Measurements from ENCODE around the gene MAJIN.

MAJIN gene

DNA sequence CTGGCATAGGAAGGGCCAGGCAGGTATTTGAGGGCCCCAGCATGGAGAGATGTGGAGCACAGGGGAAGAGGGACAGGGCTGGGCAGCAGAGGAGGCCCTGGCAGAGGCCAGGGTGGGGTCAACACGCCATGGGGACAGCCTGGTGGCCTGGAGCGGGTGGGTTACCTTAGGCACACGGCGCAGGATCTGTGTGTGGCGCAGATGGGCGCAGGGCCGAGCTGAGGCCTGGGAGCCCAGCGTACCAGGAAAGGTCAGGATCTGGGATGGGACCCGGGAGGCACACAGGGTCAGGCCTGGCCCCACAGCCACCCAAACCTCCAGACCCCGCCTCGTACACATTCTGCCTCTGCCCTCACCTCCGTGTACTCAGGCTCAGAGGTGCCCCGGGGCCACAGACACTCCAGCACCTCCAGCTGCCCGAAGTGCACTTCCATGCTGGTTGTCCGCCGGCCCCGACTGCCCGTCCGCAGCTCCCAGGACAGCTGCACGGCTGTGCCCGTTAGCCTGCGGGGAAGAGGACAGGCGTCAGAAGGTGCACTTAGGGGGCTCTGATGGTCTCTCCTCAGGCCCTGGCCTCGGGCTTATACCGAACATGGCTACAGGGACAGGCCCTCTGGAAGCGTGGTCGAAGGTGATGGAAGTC, 61.3 kb downstream of the MAJIN start:
- no peak for DNase-seq

DNA sequence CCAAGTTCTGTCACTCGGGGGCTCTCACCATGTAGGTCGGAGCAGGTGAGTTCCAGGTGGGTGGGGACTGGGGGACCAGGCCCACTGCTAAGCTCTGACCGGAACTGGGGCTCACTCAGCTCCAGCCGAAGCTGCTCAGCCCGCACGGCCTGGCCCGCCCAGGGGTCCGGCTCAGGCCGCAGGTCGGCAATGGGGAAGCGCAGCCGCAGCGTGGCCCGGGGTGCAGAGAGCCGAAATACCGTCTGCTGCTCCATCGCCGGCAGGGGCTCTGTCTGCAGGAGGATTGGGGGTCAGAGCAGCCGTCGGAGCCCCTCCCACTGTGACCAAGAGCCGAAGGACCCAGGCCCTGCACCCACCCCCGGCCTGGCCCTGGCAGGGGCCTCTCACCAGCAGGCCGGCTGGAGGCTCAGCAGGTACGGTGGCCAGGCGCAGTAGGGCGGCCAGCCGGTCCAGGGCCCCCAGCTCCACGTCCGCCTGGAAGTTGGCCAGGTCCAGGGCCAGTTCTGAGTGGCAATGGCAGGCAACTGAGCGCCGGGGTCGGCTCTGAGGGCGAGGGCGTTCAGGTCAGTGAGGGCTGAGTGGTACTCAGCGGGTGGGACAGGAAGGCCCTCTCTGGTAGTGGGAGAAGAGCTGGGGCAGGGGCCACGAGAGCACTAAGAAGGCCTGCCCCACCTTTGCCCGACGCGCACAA, 62.1 kb downstream of the MAJIN start:
- no peak for DNase-seq

DNA sequence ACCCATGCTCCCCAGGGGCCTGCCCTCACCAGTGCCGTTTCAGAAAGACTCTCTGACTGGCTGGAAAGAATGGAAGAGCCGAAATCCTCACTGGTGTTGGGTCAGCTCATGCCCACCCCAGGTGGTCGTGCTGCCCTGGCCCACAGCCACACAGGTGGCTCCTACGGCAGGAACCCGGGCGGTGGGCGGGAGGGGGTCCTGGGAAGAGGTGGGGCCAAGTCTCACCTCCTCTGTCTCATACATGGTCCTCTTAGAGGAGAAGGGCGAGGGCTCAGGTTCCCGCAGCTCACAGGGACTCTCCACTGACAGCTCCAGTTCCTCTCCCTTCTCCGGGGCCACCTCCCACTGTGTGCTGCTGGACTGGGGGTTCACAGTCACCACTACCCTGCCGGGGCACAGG, 63.1 kb downstream of the MAJIN start:
- DNase-seq: no peak

DNA sequence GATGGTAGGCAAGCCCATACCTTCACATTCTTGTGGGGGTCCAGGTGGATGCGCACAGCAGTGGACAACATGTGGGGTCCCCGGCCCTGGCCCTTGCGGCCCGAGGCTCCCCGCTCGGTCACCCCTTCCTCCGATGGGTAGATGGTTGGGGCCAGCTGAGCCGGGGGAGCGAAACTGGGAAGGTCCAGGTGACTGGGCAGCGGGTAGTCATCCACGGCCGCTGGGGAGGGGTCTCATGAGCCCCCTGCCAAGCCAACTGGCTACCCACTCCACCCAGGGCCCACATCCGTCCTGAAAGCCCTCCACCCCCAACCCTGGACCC, 65.6 kb downstream of the MAJIN start:
- no peak for DNase-seq

DNA sequence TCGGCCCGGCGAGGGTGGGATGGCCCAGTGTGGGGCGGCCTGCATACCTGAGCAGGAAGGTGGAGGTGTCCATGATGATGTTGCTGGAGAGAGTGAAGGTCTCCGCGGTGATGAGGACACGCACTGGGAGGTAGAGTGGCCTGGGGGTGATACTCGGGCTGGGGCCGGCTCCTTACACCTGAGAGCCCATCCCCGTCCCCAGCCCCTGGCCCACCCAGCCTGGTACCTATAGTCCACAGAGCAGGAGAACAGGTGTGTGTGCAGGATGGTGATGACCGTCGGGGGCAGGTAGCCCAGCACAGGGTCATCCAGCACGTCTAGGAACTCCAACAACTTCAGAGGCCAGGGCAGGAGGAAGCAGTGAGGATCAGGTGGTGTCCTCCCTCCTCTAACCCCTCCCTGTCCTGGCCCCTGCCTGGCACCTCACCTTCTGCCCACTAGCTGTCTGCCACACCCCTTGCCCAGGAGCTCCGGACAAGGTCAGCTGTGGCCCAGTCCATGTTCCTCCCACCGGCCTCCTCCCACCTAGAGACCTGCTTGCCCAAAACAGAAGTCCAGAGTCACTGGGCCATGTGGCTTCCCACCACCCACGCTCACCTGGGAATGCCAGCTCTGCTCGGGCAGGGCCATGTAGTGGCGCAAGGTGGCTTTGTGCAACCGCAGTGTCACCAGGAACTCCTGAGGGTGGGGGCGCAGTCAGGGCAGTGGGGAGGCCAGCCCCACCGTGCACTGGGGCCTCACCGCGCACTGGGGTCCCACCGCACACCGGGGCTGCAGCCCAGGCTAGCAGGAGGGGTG, 66.2 kb downstream of the MAJIN start:
- DNase-seq: no peak

DNA sequence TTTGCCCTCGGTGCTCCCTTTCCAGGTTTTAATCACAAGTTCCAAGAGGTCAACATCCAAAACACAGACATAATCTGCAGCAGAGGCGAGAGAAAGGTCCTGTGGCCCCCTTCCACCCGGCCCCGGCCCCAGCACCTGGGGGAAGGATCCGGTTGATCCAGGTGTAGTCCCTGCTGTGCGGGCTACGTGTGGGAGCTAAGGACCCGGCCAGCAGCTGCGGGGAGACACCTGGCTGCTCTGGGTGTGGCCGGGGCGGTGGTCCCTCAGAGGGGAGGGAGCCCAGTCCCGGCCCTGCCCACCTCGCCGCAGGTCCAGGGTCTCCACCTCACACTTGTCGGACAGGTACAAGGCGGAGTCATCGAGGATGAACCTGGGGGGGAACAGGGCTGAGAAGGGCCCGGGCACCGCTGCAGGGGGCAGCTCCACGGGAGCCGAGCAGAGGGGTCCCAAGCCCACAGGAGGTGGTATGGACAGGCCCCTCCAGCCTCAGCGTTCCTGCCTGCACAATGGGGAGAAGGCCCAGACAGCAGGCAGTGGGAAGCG, 68.5 kb downstream of the MAJIN start:
- no peak for DNase-seq

DNA sequence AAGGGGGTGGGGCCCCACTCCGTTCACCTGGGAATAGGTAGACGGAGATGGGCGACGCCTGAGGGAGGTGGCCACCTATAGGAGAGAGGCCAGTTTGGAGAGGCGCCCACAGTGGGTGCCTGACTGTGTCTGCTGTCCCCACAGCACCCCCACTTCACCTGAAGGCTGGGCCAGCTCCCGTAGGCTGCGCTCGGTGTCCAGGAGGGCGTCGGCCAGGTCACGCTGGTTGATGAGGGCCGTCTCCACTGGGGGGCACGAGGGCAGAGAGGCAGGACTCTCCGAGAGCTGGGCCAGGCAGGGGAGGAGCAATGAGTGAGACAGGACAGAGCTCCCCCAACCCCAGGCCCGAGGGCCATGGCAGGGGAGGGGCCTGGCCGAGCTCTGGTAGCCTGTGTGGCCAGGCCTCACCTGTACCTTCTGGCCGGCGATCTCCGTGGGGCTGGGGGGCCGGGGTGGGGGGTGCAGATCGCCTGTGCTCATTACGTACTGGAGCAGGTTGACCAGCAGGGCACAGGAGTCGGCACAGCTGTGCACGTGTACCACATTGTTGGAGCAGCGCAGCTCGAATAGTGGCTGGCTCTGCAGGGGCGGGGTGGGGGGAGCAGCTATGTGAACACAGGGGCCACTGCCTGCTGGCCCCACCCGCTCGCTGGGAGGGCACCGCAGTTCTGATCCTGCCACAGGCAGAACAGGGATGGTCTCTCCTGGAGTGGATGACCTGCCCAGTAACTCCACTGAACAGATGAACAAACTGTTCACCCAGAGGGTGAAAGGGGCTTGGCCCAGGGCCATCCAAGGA, 69.6 kb downstream of the MAJIN start:
- DNase-seq: no peak

DNA sequence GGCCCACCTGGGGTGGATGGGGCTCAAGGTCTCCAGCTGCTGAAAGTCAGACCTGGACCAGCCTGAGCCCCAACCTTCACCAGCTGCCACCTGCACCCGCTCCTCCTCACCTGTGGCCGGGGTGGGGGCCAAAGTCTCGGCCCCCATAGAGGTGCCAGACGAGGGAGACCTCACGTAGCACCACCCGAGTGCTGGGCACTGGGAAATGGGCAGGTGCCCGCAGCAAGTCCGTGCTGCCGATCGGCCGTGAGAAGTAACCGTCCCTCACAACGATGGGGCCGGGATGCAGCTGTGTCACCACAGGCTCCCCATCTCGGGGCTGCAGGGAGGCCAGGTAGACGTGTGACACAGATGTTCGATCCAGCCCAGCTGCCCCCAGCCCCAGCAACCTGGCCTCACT, 71.1 kb downstream of the MAJIN start:
- DNase-seq: no peak

DNA sequence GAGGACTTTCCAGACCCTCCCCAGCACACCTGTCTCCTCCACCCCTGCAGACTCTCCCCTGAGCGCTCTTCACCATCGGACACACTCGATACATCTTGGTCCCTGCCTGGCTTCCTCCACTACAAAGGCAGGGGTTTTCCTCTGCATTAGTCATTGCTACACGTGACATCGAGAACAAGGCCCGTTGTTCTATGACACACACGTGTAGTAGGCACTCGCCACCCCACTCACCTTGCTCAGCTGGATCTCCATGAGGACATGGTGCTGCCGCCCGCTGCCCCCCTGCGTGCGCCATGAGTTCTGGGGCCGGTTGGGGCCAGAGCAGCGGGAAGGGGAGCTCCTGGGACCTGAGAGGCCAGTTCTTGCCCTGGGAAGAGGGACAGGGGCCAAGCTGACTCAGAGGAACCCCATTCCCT, 71.6 kb downstream of the MAJIN start:
- DNase-seq: no peak

DNA sequence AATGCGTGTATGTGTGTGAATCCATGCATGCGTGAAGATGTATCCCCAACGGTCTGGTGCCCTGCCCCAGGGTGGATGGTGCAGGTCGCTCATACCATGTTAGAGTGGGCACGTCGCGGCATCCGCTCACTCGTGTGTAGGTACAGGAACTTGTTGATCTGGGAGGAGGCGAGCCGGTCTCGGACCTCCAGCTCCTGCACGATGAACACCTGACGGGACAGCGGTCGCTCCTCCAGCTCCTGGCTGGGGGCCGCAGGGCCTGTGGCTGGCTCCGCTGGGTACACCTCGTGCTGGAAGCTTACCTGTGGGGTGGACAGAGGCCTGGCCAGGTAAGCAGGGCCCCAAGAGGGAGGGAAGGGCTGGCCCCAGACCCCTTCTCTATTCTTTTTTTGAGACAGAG, 73.4 kb downstream of the MAJIN start:
- no peak for DNase-seq

DNA sequence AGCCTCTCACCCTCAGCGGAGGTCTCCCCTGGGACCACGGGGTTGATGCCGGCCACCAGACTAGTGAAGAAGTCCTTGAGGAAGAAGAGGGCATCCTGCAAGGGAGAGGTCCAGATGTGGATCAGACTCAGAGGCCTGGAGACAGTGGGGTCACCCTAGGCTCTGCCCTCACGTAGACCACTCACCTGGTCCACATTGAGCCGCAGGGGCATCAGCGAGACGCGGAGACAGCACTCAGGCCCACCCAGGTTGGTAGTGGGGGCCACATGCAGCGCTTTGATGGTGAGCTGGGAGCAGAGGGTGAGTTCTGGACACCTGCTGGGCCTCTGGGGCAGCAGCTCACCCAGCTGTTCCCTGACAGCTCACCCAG, 73.8 kb downstream of the MAJIN start:
- DNase-seq: no peak

DNA sequence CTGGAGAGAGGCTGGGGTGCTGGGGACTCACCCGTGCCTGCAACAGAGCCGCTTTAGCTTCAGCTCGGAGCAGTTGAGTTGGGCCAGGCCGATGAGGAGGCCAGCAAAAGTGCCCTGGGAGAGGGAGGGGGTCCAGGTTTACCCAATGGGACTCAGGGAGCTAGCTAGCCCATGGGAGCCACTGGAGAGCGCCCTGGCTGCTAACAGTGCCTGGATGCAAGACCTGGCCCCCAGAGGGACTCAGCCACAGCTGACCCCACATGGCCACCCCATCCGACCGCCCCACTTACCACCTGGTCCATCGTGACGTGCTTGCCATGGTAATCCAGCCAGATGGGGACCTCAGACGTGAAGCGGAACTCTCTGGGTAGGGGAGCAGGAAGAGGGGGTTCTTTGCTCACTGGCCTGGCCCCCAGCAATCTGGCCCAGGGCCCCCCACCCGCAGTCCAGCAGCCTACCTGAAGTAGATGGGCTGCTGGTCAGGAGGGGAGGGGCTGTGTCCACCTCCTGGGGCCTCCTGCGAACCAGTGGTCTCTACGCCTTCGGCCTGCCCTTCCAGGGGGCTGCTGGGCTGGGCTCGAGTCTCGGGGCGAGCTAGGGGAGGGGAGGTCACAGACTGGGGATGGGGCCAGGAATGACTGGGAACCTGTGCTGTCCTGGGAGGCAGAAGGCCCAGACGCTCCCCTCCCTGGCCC, 74.4 kb downstream of the MAJIN start:
- DNase-seq: no peak

DNA sequence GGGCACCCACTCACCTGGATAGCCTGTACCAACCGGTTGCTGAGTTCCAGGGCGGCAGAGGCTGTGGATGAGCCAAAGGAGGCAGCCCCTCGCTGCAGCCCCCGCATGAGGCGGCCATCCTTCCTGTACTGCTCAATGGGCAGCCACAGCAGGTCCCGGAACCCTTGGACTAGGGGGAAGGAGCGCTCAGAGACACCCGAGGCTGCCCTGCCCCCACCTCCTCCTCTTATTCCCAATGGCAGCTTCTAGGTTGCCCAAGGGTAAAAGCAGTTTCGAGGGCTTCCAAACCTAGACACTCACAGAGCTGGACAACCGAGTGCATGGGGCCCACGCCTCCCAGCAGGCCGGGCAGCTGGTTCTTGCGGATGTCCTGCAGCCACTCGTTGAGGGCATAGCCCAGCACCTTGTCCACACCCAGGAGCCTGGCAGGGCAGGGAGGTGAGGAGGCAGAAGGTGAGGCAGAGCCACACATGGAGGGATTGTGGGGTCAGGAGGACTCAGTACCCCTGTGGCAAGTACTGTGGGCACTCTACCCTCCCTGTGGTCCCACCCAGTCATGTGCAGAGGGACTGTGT, 75.4 kb downstream of the MAJIN start:
- no peak for DNase-seq

DNA sequence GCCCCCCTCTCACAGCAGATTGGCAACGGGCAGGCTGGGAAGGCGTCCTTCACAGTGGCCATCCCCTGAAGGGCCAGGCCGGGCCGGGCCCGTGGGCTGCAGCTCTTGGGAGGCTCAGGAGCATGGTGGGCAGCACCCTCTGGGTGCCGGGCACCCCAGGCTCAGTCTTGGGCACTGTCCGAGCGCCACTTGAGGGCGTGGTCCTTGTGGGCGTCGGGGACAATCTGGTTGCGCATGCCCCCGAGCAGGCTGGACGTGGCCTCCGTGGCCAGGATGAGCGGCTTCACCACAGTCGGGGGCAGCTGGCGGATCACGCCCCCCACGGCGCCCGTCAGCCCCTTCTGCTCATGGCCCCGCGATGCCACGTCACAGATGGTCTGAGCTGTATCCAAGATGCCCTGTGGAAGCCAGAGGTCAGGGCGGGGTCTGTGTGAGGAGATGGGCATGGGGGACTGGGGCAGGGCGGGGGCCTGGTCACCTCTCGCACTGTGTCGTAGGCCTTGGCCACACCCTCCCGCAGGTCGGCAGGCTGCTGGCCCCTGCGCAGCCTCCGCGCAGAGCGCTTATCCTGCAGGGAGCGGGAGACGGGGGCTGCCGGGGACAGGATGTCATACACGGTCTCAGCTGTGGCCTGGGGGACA, 77.0 kb downstream of the MAJIN start:
- DNase-seq: no peak

DNA sequence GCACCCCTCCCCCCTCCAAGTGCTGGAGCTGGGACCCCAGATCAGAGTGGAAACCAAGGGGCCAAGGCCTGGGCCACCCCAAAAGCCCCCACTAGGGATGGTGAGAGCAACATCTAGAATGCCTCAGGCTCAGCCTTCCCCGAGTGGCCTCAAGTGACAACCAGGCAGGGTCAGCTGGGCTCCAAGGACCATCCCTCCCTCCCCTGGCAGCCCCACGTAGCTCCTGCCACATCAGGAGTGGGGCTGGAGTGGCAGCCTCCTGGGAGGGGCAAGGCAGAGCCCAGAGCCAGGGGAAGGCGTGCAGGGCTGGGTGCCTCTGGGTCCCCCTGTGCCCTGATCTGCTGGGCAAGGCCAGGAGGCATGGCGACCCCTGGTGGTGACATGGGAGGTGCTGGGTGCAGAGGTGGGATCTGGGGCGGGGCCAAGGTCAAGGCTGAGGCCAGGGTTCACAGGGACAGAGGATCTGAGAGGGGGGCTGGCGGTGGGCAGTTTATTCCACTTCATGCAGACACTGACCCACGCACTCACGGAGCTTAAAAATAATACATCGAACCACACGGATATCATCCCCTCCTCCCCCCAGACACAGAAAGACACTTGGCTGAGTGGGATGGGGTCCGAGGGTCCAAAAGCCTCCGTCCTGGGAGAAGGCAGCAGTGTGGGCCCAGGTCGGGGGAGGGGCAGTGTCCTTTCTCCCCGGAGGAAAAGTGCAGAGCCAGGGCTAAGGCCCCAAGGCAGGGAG, 77.7 kb downstream of the MAJIN start:
- DNase-seq: peak; percentile 96

DNA sequence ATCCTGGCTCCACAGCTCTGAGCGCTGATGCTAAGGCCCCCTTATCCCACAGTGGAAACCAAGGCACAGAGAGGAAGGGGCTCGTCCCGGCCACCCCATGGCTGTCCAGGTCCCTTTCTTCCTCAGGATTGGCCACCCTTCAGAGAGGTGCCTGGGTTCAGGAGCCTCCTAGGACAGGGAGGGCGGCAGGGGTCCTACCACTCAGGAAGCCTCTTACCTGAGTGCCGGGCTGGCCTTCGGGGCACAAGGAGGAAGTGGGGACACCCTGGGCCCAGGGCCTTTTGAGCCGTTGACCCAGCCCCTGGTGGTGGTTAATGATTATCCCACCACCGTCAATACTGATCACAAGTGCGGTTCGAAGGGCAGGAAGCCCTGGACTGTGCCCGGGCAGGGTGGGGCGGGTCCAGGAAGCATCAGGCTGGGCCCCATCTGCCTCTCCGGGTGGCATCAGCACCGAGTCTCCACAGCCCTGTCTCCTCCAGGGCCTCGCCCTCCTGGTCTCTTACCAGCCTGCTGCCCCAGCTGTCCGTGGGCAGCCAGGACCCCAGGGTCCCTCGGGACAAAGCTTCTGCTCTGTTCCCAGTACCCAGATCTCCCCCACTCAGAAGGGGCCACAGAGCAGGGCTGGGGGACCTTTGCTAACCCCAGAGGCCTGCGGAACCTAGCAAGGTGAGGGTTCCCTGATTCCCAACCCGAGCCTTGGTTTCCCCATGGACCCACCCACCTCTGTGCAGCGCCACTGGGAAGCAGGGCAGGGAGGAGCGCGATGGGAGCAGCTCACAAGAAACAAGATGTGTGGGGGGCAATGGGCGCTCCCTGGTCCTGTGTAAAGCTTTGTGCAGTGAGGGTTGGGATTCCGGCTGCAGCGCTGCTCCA, 78.5 kb downstream of the MAJIN start:
- peak; percentile 36 for DNase-seq

DNA sequence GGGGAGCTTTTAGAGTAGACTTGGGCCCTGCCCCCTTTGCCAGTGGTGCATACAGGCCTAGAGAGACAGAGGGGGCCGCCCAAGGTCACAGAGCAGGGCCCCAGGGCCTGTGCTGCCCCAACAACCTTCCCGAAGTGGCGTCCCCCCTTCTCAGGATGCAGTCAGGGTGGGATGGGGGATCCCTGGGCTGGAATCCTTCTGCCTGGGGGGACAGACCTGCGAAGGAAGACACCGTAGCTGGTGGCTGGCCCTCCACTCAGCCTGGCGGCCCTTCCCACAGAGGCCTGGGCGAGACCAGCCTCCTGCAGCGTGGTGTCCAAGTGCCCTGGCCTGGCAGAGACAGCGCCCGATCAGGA, 79.1 kb downstream of the MAJIN start:
- DNase-seq: no peak

DNA sequence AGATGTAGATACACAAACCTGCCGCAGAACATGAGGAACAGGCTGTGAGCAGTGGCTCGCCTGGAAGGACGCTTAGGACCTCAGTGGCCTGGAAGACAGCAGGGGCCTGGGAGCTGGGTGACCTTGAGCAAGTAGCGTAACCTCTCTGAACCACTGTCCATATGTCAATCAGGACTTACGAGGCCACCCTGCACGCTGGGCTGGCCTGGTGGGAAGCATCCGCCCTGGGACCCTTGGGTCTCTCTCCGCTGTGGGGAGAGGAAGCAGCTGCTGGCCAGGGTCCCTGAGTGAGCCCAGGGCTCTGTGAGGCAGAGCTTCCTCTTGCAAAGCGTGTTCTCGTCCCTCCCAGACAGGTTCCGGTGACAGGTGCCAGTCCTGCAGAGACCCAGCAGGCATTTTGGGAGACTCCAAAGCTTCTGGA, 79.5 kb downstream of the MAJIN start:
- DNase-seq: no peak

DNA sequence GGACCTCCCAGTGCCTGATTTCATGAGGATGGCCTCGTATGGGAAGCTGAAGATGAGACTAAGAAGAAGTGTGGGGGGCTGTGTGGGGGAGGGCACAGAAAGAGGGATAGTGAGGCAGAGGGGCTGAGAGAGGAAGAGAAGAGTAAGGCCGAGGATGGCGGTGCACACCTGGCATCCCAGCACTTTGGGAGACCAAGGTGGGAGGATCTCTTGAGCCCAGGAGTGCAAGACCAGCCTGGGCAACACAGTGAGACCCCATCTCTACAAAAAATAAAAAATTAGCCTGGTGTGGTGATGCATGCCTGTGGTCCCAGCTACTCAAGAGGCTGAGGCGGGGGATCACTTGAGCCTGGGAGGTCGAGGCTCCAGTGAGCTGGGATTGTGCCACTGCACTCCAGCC, 80.0 kb downstream of the MAJIN start:
- no peak for DNase-seq

Measured in hematopoietic multipotent progenitor cell treated with erythropoietin and hydrocortisone succinate and interleukin-3 and kit ligand, for 6 days (in vitro differentiated cells).